Vagina (tissue), 2 donors: ENCODE measurements around the gene RIPPLY3.

Experiments
- CTCF ChIP-seq, 3 experiments: fragments of 450-650 bp in 2 of 3; fragments of 200-600 bp in 1 of 3; sonication (generic) in 1 of 3; IDR thresholded peaks; one replicate each; pipeline ENCODE4 v1.5.1; 2017 to 2019; ENCODE audit warnings: antibody characterized with exemption in 3 of 3, mild to moderate bottlenecking in 2 of 3, moderate library complexity in 2 of 3
- POLR2A ChIP-seq, 2 donors: fragments of 450-650 bp; IDR thresholded peaks; one replicate each; pipeline ENCODE4 v1.6.1; 2017; ENCODE audit warnings: antibody characterized with exemption in 2 of 2, mild to moderate bottlenecking in 2 of 2, moderate library complexity in 2 of 2

- TF ChIP-seq POLR2A (IDR thresholded peaks at IDR 0.05) (no peak), CTCF (IDR thresholded peaks at IDR 0.05) (no peak)
These were observed 33.0 kb downstream of the RIPPLY3 start for GRCh38 chr21:37039411-37040075.
